Muscle of leg (tissue), 11 donors: Measurements from ENCODE around the gene ACSS1. TPM values are rescaled to one million over a fixed set of nuclear protein-coding genes. Genes with fewer than 3 reads are reported as not detected.

Experiments
- DNase-seq: peaks from one replicate; pipeline ENCODE4 v3.0.0; 2013
- H3K27ac ChIP-seq: one replicate; pipeline ENCODE4 v1.5.1; 2013; ENCODE audit warnings: mild to moderate bottlenecking, low read length, control low read depth
- H3K27me3 ChIP-seq: one replicate; pipeline ENCODE4 v1.6.1; 2013; ENCODE audit warnings: low read length; ENCODE audit not compliant: control insufficient read depth, insufficient read depth
- H3K36me3 ChIP-seq: one replicate; pipeline ENCODE4 v1.6.1; 2013; ENCODE audit warnings: low read length; ENCODE audit not compliant: control insufficient read depth, insufficient read depth
- H3K4me1 ChIP-seq: one replicate; pipeline ENCODE4 v1.6.1; 2013; ENCODE audit warnings: low read length; ENCODE audit not compliant: control insufficient read depth, insufficient read depth
- H3K4me3 ChIP-seq: one replicate; pipeline ENCODE4 v1.5.1; 2013; ENCODE audit warnings: low read length, control low read depth
- H3K9me3 ChIP-seq: replicated peaks from 2 replicates; pipeline ENCODE4 v1.6.1; 2013; ENCODE audit warnings: low read depth, low read length; ENCODE audit not compliant: control insufficient read depth
- WGBS: methylation state at CpG from one replicate; pipeline ENCODE4 v1.1.5; 2013; ENCODE audit warnings: missing lambda C conversion rate; ENCODE audit not compliant: insufficient coverage; 5-methylcytosine and 5-hydroxymethylcytosine counted together
- polyA plus RNA-seq, 8 donors: library from polyadenylated mRNA; unstranded; fragments of 120-200 nt; gene quantifications; one replicate each; pipeline versions ENCODE4 v1.2.1 to v1.2.3, GENCODE V29; 2013; ENCODE audit warnings: inconsistent platforms in 1 of 8, low replicate concordance in 1 of 8; ENCODE audit not compliant: insufficient read length in 8 of 8, insufficient read depth in 1 of 8
- total RNA-seq: library from RNA; stranded (reverse); fragments of 120-200 nt; gene quantifications from one replicate; pipeline ENCODE4 v1.2.4, GENCODE V29; 2013

ACSS1 gene
- total and polyA plus RNA-seq, 9 donors, result 10.5 to 28.9 (median 21.2) TPM

DNA sequence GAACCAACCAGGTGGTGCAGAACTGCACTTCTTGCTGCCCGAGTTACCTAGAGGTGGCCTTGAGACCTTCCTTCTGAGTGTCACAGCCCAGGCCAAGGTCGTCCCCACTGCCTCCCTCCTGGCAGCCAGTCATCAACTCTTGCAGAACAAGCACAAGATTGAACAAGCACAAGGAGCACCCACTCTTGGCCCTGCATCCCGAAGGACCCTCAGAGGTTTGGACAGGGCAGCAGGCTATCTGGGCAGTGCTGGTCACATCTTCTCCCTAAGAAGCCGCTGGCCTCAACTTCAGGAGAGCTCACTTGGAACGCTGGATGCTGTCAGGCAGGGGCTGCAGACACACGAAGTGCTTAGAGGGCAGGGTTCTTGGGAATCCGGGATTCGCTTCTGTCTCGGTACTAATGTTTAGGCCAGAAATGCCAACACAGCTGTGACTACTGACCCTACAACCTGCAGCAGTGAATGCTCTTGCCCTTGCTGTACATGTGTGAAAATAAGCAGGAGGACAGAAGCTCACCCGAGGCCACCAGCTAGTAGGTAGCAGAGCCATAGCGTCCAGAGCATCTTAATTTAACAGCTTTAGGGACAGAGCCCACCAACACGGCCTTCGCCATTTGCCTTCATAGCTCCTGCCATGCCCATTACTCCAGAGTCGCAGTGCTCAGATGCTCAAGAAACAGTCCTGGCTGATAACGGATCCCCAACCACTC, 4.0 kb upstream of the ACSS1 start:
- 77% methylated on average over 15 of the region's 15 CpGs for WGBS
- Histone ChIP-seq H3K9me3 (no peaks in the 10 kb centered on the region), H3K36me3 (no peaks in the 10 kb centered on the region), H3K27ac (no peak overlapping the region), H3K27me3 (peaks cover 14% of the 10 kb centered on the region), H3K4me3 (no peak overlapping the region), H3K4me1 (peaks cover 16% of the 10 kb centered on the region)
- no peak for DNase-seq

DNA sequence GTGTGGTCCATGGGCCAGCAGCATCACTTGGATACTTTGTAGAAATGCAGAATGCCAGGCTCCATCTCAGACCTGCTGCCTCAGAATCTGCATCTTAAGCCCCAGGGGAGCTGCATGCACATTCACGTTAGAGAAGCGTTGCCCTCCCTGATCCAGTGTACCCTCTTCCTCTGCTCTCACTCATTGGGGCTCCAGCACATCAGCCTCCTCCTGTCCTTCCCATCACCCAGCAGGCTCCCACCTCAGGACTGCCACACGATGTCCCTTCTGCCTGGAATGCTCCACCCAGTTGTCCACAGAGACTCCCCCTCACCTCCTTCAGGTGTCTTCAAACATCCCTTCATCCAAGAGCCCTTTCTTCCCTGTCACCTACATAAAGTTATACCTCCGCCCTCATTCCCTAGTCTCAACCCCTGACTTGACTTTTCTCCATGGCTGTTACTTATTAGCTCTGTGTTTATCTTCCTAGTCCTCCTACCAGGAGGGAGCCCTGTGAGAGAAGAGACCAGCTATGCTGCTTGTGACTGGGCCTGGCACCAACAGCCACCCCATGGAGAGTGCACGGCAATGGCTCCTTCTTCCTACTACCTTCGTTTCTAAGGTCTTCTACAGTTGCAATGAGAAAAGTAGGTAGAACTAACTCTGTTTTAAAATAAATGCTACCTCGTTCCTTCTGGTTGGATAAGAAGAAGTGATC, 3.3 kb upstream of the ACSS1 start:
- Histone ChIP-seq H3K4me3 (no peak overlapping the region), H3K9me3 (no peaks in the 10 kb centered on the region), H3K4me1 (peaks cover 23% of the 10 kb centered on the region), H3K27ac (no peak overlapping the region), H3K36me3 (no peaks in the 10 kb centered on the region), H3K27me3 (peaks cover 11% of the 10 kb centered on the region)
- WGBS, result 72% methylated on average over 5 of the region's 7 CpGs
- no peak for DNase-seq

DNA sequence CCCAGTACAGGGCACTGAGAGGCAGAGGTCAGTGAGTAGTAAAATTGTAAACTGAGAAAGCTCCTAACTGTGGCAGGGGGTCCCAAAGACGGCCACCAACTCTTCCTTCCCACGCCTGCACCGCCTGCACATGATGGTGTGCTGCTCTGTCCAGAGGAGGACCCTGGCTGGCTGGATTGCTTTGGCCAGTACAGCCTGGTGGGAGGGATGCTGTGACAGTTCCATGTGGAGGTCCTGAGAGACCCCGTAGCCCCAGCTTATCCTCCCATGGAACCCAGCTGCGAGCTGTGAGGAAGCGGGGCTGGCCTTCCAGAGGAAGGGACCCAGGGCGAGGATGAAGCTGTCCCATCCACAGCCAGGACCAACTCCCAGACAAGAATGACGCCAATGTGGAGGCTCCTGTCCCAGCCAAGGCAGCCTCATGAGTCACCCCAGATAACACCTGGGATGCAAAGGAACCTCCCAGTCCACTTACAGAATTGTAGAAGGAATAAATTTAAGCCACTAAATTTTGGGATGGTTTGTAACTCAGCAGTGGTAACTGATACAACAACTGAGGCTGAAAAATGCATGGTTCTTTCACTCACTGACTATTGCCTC, 2.0 kb upstream of the ACSS1 start:
- 80% methylated on average over 1 of the region's 8 CpGs for WGBS
- H3K27ac ChIP-seq, result no peak overlapping the region

DNA sequence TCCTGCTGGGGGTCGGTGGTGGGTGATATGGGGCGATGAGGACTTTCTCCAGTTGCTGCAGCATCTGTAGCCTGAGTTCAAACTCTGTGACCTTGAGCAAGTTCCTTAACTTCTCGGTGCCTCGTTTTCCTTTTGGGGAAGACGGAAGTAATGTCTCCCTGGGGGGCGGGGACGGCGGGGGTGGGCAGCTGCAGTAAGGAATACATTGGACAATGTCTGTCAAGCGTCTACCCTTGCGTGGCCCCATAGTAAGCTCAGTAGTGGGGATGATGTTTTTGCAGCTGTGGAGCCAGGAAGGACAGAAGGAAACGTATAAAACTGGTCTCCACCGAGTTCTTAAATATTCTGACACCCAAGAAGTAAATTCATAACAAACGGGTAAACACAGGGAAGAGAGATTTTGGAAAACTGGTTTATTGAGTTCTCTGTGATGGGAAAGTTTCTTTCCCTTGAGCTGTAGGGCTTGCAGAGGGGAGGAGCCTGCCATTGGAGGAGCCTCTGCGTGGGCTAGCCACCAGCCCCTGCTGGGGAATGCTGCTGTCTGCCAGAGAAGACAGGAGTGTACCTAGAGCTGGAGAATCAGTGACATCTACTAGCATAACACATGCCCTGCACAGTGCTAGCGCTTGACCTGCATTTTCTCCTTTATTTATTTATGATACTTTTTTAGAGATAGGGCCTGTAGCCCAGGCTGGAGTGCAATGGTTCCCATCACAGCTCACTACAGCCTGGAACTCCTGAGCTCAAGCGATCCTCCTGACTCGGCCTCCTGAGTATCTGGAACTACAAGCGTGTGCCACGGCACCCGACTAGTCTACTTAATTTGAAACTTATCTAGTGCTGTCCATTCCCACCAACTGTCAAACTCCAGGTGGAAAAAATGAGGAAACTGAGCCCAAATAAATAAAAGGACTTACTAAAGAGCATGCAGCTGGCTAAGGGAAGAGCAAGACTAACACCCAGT, 1.2 kb upstream of the ACSS1 start:
- H3K4me1 ChIP-seq, result peaks cover 42% of the 10 kb centered on the region
- peak overlapping the region; percentile 84 for H3K4me3 ChIP-seq
- H3K27me3 ChIP-seq, result peaks cover 5% of the 10 kb centered on the region
- H3K9me3 ChIP-seq, result no peaks in the 10 kb centered on the region
- 13% methylated on average over 3 of the region's 20 CpGs for WGBS
- H3K27ac ChIP-seq, result peak overlapping the region; percentile 69
- H3K36me3 ChIP-seq, result peaks cover 4% of the 10 kb centered on the region
- peak; percentile 75 for DNase-seq

More for the DNA sequence above, 2.0 kb upstream of the ACSS1 start:
- Histone ChIP-seq H3K36me3 (peaks cover 4% of the 10 kb centered on the region), H3K4me1 (peaks cover 35% of the 10 kb centered on the region), H3K27me3 (peaks cover 8% of the 10 kb centered on the region), H3K9me3 (no peaks in the 10 kb centered on the region), H3K4me3 (no peak overlapping the region)
- no peak for DNase-seq

DNA sequence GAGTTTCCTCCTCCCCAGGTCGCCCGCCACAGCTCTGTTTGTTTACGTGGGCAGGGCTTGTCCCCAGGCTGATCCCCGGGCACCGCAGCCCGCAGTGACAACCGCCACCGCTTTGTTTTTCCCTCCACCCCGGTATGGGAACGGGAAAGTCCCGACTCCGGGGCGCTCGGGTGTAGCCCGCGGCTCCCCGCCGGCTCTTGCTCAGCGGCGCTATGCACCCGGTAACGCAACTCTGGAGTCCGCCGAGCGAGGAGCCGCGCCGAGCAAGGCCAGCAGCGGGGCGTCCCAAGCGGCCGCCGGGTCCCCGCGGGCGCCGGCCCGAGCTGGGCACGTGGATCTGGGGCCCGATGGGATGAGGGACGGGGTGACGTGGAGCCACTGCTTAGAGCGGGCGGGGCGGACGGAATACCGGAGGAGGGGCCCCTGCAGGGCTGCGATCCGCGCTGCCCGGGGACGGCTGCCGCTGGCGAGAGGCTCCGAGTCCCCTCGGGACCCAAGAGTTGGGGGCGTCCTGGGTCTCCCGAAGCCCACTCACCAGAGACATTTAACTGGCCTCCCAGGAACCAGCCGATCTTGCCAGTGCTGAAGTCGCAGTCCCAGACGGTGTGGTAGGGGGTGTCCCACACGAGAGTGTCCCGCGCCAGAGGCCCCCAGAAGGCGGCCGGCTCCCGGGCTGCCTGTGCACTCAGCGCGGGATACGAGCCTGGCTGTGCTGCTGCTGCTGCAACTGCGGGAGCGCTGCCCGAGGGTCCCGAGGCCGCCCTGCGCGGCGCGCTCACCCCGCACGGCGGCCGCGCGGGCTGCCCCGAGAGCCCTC, 497 bp downstream of the ACSS1 start:
- peak; percentile 77 for DNase-seq
- H3K27ac ChIP-seq, result peak overlapping the region; percentile 89
- H3K4me3 ChIP-seq, result peak overlapping the region; percentile 84
- under 1% methylated on average over 84 of the region's 86 CpGs for WGBS
- H3K4me1 ChIP-seq, result peaks cover 58% of the 10 kb centered on the region
- no peaks in the 10 kb centered on the region for H3K9me3 ChIP-seq
- peaks cover 2% of the 10 kb centered on the region for H3K27me3 ChIP-seq
- H3K36me3 ChIP-seq, result peaks cover 4% of the 10 kb centered on the region

DNA sequence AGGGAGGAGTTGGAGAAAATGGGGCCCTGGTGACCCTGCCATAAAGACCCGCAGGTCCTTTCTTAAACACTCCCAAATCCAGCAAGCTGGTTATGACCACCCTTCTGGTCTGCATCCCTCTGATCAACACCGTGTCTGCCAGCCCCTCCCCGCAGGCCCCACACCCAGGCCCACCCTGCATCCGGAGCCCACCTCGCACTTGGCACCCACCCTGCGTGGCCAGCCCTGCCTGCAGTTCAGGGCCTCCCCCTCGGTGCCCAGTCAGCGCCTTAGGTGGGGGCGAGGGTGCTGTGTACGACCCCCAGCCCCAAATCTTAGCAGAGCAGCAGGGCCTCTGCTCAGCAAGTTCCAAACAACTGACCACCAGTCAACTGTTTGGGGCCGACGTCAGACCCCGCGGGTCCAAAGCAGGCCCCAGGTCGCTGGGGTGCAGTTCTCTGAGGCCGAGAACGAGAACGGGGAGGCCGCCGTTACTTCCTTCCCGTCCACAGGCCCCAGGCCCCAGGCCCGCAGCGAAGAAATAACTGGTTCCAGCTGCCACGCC, 1.2 kb downstream of the ACSS1 start:
- 16% methylated on average over 24 of the region's 24 CpGs for WGBS
- Histone ChIP-seq H3K27me3 (peaks cover 2% of the 10 kb centered on the region), H3K27ac (peak overlapping the region; percentile 89), H3K36me3 (peaks cover 4% of the 10 kb centered on the region), H3K4me3 (peak overlapping the region; percentile 84), H3K4me1 (peaks cover 65% of the 10 kb centered on the region), H3K9me3 (no peaks in the 10 kb centered on the region)
- DNase-seq, result no peak

DNA sequence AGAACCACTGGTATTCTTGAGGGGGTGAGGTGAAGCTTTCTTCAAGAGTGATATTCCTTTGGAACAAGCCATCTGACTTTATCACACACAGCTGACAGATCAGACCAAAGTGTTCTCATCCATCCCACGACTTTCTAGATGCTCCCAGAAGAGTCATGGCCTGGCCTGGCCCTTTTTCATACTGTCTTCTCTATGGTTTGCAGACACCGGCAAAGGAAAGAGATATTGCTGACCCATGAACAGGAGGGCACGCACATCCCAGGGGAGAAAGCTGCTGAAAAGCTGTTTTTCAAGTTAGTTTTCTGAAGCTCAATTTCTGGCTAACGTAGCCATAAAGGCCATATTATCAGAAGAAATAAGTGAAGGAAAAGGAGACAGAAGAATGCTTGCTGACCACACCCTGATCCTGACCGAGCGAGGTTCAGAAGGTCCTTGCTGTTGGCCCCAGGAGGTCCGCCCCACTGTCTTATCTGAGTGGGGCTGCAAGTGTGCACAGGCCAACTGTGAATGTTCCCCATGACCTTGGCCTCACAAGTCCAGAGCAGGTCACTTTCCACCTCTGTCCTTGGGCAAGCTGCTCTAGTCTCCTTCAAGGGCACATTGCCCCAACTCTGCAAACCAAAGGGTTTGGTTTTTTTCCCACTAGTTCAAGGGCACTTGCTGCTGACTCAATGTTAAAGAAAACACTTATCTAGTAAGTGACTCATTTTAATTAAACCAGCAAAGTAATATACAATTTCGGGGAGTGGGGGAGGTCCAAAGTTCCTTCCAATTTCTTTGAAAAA, 2.0 kb downstream of the ACSS1 start:
- H3K27ac ChIP-seq, result peak overlapping the region; percentile 89
- 79% methylated on average over 7 of the region's 8 CpGs for WGBS
- DNase-seq, result no peak
- H3K9me3 ChIP-seq, result no peaks in the 10 kb centered on the region
- H3K27me3 ChIP-seq, result peaks cover 2% of the 10 kb centered on the region
- H3K4me3 ChIP-seq, result no peak overlapping the region
- H3K36me3 ChIP-seq, result peaks cover 8% of the 10 kb centered on the region
- H3K4me1 ChIP-seq, result peaks cover 68% of the 10 kb centered on the region

DNA sequence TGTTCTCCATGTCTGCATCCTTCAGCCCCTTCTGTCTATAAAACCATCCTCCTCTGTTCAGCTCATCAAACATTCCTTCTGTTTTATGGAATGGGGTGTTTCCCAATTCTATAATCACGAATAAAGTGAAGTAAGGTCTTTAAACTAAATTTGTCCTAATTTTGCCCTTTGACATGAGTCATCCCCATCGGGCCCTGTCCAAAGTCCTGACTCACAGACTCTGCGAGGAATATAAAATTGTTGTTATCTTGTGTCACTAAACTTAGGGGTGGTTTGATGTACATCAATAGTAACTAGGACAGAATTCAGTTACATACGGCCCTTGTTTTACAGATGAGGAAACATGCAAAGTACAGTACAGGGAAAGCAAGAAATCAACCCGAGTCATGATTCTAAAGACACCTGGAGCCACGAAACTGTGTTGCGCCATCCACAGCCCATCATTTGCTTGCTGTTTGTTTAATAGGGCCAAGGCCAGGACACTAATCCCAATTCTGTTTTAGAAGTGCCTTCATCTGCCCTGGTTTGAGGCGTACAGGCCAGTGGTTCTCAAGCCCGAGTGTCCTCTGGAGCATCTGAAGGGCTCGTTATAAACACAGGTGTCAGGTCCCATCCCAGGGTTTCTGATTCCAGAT, 2.8 kb downstream of the ACSS1 start:
- Histone ChIP-seq H3K4me1 (peaks cover 76% of the 10 kb centered on the region), H3K4me3 (no peak overlapping the region), H3K9me3 (no peaks in the 10 kb centered on the region), H3K27ac (peak overlapping the region; percentile 92), H3K36me3 (peaks cover 11% of the 10 kb centered on the region), H3K27me3 (peaks cover 2% of the 10 kb centered on the region)
- no peak for DNase-seq
- 94% methylated on average over 7 of the region's 10 CpGs for WGBS
